B cell (primary cell): ENCODE measurements around the gene CHST11. TPM values are rescaled to one million over a fixed set of nuclear protein-coding genes. Genes with fewer than 3 reads are reported as not detected.

Source experiments
- ATAC-seq: fragments of 200-7000 bp; cut with Tn5 transposase; one replicate; pipeline ENCODE4 v1.10.0; 2021; ENCODE audit warnings: low read depth, mild to moderate bottlenecking, moderate number of reproducible peaks, moderate library complexity
- CTCF ChIA-PET: fragments of 350-600 bp; sonication (Branson Sonifier 250); formaldehyde crosslinking; loops from one replicate; lab custom pipeline; 2021; ENCODE audit warnings: antibody characterized with exemption, inconsistent platforms; lab: Charles Lee
- POLR2A ChIA-PET: fragments of 350-600 bp; sonication (Branson Sonifier 250); formaldehyde crosslinking; loops from one replicate; lab custom pipeline; 2021; ENCODE audit warnings: antibody characterized with exemption; lab: Charles Lee
- DNase-seq: peaks from one replicate; pipeline ENCODE4 v3.0.0; 2013
- H2AFZ ChIP-seq: 2 replicates; pipeline ENCODE4 v1.6.1; 2012; ENCODE audit warnings: mild to moderate bottlenecking, low read depth, low read length; ENCODE audit not compliant: insufficient read depth, poor library complexity, severe bottlenecking
- H3K27ac ChIP-seq, 2 donors: 1 replicate in 1 of 2; 2 replicates in 1 of 2; pipeline ENCODE4 v1.5.1; 2012 to 2013; ENCODE audit warnings: low read length in 2 of 2, mild to moderate bottlenecking in 2 of 2, moderate library complexity in 1 of 2
- H3K27me3 ChIP-seq, 4 experiments: fragments of 200-600 bp in 1 of 4; sonication (generic) in 1 of 4; replicated peaks in 1 of 4; 1 replicate in 2 of 4; 2 replicates in 2 of 4; pipeline versions ENCODE4 v1.6.1 to v1.7.0; 2013 to 2016; ENCODE audit warnings: low read length in 3 of 4, mild to moderate bottlenecking in 2 of 4, mixed read lengths in 1 of 4, moderate library complexity in 1 of 4; ENCODE audit not compliant: insufficient read depth in 4 of 4, control insufficient read depth in 3 of 4; ENCODE audit errors: control extremely low read depth in 1 of 4
- H3K36me3 ChIP-seq, 2 experiments: replicated peaks in 1 of 2; 1 replicate in 1 of 2; 2 replicates in 1 of 2; pipeline versions ENCODE4 v1.6.1 to v1.7.1; 2013; ENCODE audit warnings: low read length in 1 of 2; ENCODE audit not compliant: insufficient read depth in 2 of 2, control insufficient read depth in 1 of 2; ENCODE audit errors: control extremely low read depth in 1 of 2, extremely low read depth in 1 of 2
- H3K4me1 ChIP-seq, 2 donors: fragments of 200-600 bp in 1 of 2; sonication (generic) in 1 of 2; 1 replicate in 1 of 2; 2 replicates in 1 of 2; pipeline versions ENCODE4 v1.5.1 to v1.6.1; 2013 to 2017; ENCODE audit warnings: low read length in 2 of 2; ENCODE audit not compliant: control insufficient read depth in 2 of 2, insufficient read depth in 2 of 2
- H3K4me2 ChIP-seq: replicated peaks from 2 replicates; pipeline ENCODE3; 2012; ENCODE audit warnings: mild to moderate bottlenecking, low read depth, low read length; ENCODE audit not compliant: poor library complexity, severe bottlenecking
- H3K4me3 ChIP-seq, 5 experiments: fragments of 200-600 bp in 1 of 5; sonication (generic) in 1 of 5; 1 replicate in 3 of 5; 2 replicates in 2 of 5; pipeline versions ENCODE4 v1.5.1 to v1.7.0; 2011 to 2016; ENCODE audit warnings: low read length in 4 of 5, mild to moderate bottlenecking in 4 of 5, low read depth in 2 of 5, control low read depth in 1 of 5, moderate library complexity in 1 of 5; ENCODE audit not compliant: insufficient read depth in 1 of 5; ENCODE audit errors: control extremely low read depth in 1 of 5, extremely low read depth in 1 of 5
- H3K79me2 ChIP-seq: fragments of 200-600 bp; sonication (generic); one replicate; pipeline ENCODE4 v1.6.0; 2016; ENCODE audit warnings: low read length; ENCODE audit not compliant: control insufficient read depth, insufficient read depth
- H3K9ac ChIP-seq: fragments of 200-600 bp; sonication (generic); 2 replicates; pipeline ENCODE4 v1.6.1; 2017; ENCODE audit warnings: mild to moderate bottlenecking, low read length, moderate library complexity
- H3K9me3 ChIP-seq, 3 donors: one replicate each; pipeline versions ENCODE4 v1.6.1 to v1.7.1; 2013; ENCODE audit warnings: low read length in 2 of 3; ENCODE audit not compliant: control insufficient read depth in 2 of 3, insufficient read depth in 1 of 3; ENCODE audit errors: control extremely low read depth in 1 of 3
- H4K20me1 ChIP-seq: 2 replicates; pipeline ENCODE4 v1.6.0; 2012; ENCODE audit warnings: mild to moderate bottlenecking, low read length; ENCODE audit not compliant: insufficient read depth, control insufficient read depth, poor library complexity, severe bottlenecking
- H3K27ac Mint-ChIP-seq: one replicate; pipeline ENCODE4 v1.8.0; 2021; ENCODE audit warnings: mixed read lengths
- H3K27me3 Mint-ChIP-seq: one replicate; pipeline ENCODE4 v1.8.0; 2021; ENCODE audit warnings: mixed read lengths
- H3K4me1 Mint-ChIP-seq: one replicate; pipeline ENCODE4 v1.8.0; 2021; ENCODE audit warnings: mixed read lengths
- H3K4me3 Mint-ChIP-seq: one replicate; pipeline ENCODE4 v1.8.0; 2021; ENCODE audit warnings: mixed read lengths
- H3K9me3 Mint-ChIP-seq: one replicate; pipeline ENCODE4 v1.8.0; 2022; ENCODE audit warnings: mixed read lengths; ENCODE audit not compliant: insufficient read depth
- EZH2 ChIP-seq: IDR thresholded peaks from 2 replicates; pipeline ENCODE4 v1.6.1; 2012; ENCODE audit warnings: borderline replicate concordance, low read depth, mild to moderate bottlenecking, moderate library complexity, low read length; ENCODE audit not compliant: insufficient read depth, poor library complexity, severe bottlenecking
- WGBS: methylation state at CpG from one replicate; pipeline ENCODE4 v1.1.5; 2013; ENCODE audit warnings: missing lambda C conversion rate; ENCODE audit not compliant: insufficient coverage; 5-methylcytosine and 5-hydroxymethylcytosine counted together
- intact Hi-C: fragments of 100-400 bp; cut with micrococcal nuclease; formaldehyde crosslinking; loops from one replicate; pipeline ENCODE4 v1.10.0; 2022
- polyA plus RNA-seq: library from polyadenylated mRNA; depleted of rRNA; stranded (reverse); fragments of >200 nt; gene quantifications from 2 replicates; pipeline ENCODE4 v1.2.3, GENCODE V29; 2012
- total RNA-seq, 2 donors: library from RNA; stranded (reverse); fragments of 120-200 nt in 1 of 2; gene quantifications; 1 replicate in 1 of 2; 2 replicates in 1 of 2; pipeline versions ENCODE4 v1.2.3 to v1.2.4, GENCODE V29; 2013 to 2022
- TF ChIP-seq, protein P1 (sequence below): fragments of 200-600 bp; IDR thresholded peaks from one replicate; pipeline ENCODE4 v1.8.0; 2022; ENCODE audit warnings: antibody characterized with exemption, mild to moderate bottlenecking

The CHST11 gene
- total and polyA plus RNA-seq, 2 donors (not counting 1 experiment from before 2014, with no cell fraction given), result 46.3 to 152 TPM

DNA sequence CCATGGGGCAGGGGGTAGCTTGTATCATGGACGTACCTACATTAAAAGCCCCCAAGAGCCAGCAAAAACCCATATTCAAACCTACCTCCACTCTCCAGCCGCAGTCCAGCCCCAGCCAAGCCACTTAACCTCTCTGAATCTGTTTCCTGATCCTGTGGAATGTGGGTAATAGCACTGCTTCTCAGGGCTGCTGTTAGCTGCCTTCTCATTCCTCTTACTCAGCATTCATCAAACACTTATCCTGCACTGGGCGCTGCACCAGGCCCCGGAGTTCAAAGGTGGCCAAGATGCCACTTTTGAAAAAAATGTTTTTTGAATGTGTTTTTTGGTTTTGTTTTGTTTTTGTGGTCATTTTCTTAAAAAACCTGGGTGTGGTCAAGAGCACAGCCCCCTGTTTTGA, 237.4 kb downstream of the CHST11 start:
- WGBS, result 60% methylated on average over 1 of the region's 4 CpGs
- POLR2A ChIA-PET, result no interaction called here
- peaks cover 76% of the 10 kb centered on the region for H3K4me1 Mint-ChIP-seq
- Histone ChIP-seq H3K9me3 (no peaks in the 10 kb centered on the region), H3K4me1 (peaks cover 41 to 45% of the 10 kb centered on the region in 2 donors), H3K4me2 (no peak overlapping the region), H3K27me3 (no peaks in the 10 kb centered on the region), H3K4me3 (no peak overlapping the region), H4K20me1 (peaks cover 28% of the 10 kb centered on the region), H3K79me2 (peaks cover 93% of the 10 kb centered on the region), H3K9ac (no peak overlapping the region), H3K36me3 (no peaks in the 10 kb centered on the region), H2AFZ (no peak overlapping the region), H3K27ac (no peak overlapping the region)
- no peak for DNase-seq
- H3K4me3 Mint-ChIP-seq, result peak overlapping the region; percentile 30
- peak overlapping the region; percentile 16 for H3K27ac Mint-ChIP-seq
- no peaks in the 10 kb centered on the region for H3K27me3 Mint-ChIP-seq
- TF ChIP-seq EZH2, result no peak
- TF ChIP-seq, protein P1, sequence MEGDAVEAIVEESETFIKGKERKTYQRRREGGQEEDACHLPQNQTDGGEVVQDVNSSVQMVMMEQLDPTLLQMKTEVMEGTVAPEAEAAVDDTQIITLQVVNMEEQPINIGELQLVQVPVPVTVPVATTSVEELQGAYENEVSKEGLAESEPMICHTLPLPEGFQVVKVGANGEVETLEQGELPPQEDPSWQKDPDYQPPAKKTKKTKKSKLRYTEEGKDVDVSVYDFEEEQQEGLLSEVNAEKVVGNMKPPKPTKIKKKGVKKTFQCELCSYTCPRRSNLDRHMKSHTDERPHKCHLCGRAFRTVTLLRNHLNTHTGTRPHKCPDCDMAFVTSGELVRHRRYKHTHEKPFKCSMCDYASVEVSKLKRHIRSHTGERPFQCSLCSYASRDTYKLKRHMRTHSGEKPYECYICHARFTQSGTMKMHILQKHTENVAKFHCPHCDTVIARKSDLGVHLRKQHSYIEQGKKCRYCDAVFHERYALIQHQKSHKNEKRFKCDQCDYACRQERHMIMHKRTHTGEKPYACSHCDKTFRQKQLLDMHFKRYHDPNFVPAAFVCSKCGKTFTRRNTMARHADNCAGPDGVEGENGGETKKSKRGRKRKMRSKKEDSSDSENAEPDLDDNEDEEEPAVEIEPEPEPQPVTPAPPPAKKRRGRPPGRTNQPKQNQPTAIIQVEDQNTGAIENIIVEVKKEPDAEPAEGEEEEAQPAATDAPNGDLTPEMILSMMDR, result no peak
- no peak for ATAC-seq
- no peaks in the 10 kb centered on the region for H3K9me3 Mint-ChIP-seq
- intact Hi-C loops, result loop anchor here (2.0 kb wide), 1 partner anchor 21 kb away; no protein-coding TSS in a partner anchor
- CTCF ChIA-PET, result interaction anchor here (1.4 to 2.0 kb wide), 4 partner anchors 14 to 478 kb away, joined by 3 to 9 read pairs (median 6); no protein-coding TSS in a partner anchor

DNA sequence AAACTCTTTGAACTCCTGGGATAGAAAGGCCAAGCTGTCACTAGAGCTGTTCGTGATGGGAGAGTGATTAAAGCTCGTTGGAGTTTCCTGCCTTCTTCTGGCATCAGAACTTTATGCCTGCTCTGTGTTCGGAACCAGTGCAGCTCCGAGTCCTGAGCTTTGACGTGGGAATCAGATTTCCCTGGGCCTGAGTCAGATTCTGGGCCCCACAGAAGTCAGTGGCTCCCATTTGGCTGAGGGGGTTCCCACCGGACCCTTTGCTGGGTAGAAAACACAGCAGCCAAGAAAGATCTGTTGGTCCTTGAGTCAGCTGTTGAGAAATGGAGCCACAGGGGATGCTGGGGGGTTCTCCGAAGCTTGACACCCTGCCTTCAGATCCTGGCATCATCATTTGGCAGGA, 238.0 kb downstream of the CHST11 start:
- 88% methylated on average over 7 of the region's 7 CpGs for WGBS
- Histone ChIP-seq H3K27me3 (no peaks in the 10 kb centered on the region), H4K20me1 (peaks cover 33% of the 10 kb centered on the region), H2AFZ (no peak overlapping the region), H3K4me3 (no peak overlapping the region), H3K79me2 (peaks cover 92% of the 10 kb centered on the region), H3K9me3 (no peaks in the 10 kb centered on the region), H3K36me3 (no peaks in the 10 kb centered on the region), H3K4me1 (peaks cover 41 to 47% of the 10 kb centered on the region in 2 donors), H3K27ac (no peak overlapping the region), H3K9ac (no peak overlapping the region), H3K4me2 (peak overlapping the region; percentile 53)
- Mint-ChIP-seq H3K4me3 (peak overlapping the region; percentile 30), H3K27ac (peak overlapping the region; percentile 16), H3K9me3 (no peaks in the 10 kb centered on the region), H3K4me1 (peaks cover 75% of the 10 kb centered on the region), H3K27me3 (no peaks in the 10 kb centered on the region)
- ATAC-seq (no peak), DNase-seq (no peak)
- CTCF ChIA-PET, result interaction anchor here (1.1 to 2.0 kb wide), 6 partner anchors 14 to 479 kb away, joined by 3 to 9 read pairs (median 4); no protein-coding TSS in a partner anchor
- intact Hi-C loops, result loop anchor here (2.0 to 5.0 kb wide), 2 partner anchors 20 to 237 kb away; partner anchors contain the start of gene CHST11
- POLR2A ChIA-PET, result no interaction called here
- TF ChIP-seq EZH2, result no peak
- TF ChIP-seq, protein P1, result no peak
